DMS114 treated with DMSO at 0.1 percent for 48 hours (cell line): ENCODE results near the gene PSD.

Experiments
- DNase-seq: peaks from one replicate; lab custom pipeline; 2025; ENCODE audit not compliant: unreplicated experiment; lab: John Stamatoyannopoulos, UW

Gene PSD

GRCh38 chr10:102420714-102421506 is 2.3 kb upstream of the PSD start, which contains the start of gene FBXL15:
Gene FBXL15, plus strand, starts transcription at chr10:102420836. Its CDS starts 294 bp downstream, at chr10:102421130.
- DNase-seq, result peak; percentile 95

DNA sequence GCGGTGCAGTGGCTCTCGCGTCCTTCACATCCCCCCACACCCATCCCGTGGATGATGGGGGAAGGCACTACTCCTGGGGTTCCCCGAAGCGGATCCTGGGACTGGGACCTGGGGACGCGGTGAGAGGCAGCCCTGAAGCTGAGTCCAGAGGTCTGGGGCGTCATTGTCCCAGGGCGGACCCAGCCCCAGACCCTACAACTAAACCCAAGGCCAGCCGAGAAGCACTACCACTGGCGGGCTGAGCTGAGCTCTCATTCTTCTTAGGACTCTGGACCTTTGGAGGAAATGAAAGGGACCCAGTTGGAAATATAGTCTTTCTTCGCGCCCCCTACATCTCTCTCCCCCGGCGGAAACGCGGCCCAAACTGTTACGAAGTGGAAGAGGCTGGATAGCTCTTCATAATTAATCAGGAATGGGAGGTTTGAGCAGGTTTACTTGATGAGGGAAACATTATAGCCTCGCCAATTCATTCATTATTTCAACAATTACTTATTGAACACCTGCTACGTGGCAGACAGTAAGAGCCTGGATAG is 1.7 kb upstream of the PSD start:
- no peak for DNase-seq

DNA sequence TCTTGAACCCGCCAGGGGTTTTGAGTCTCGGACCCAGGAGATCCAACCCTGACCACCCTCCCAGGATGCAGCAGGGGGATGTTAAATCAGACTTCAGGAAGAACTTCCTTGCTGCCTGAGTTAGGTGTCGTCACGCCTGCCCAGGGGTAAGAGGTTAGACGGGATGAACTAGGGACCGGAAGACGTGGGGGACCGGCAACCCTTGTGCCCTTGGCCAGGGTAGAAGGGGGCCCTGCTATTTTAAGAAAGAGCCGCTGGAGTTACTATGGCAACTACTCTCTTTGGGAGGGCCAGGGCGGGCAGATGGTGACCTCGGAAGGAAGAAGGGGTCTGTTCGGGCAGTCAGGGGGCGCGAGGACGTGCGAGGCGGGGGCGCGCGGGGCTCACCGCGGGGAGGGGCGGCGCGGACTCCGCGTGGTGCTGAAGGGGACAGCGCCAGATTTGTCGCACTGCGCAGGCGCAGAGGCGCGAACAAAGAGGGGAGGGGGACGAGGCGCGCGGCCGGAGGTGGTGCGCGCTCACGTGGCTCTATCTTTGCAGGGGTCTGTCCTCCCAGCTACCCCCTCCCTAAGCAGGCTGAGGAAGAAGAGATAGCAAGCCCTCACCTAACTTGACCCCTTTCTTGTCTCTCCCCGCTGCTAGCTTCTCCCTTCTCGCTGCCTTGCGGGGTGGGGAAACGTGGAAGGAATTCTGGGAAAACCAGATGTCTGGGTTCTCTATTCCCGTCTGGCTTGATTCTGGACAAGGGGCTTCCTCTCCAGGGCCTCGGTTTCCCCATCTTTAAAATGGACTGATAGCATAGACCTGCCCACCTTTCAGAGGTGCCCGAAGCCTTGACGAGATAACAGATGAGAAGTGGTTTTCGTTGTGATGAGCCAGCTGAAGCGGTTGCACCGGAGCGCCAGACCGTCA is 940 bp upstream of the PSD start:
- peak; percentile 54 for DNase-seq

DNA sequence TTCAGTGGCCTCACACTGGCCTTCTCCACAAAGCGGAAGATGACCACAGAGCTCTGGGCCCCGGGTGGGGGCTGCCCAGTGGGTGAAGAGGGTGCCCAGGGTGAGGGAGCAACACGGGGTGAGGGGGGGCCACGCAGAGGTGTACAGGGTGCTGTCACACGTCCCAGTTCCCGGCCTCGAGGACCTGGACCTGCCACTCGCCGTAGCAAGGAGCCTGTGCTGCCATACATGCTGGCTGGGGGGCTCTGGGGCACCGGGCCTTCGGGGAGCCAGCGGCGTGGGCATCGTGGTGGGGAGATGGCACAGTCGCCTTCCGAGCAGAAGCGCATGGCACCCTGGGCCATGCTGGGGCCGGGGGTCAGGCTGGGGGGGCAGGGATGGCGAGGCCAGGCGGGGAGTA is 1.9 kb downstream of the PSD start:
- DNase-seq, result no peak

GRCh38 chr10:102416283-102416682 is 2.3 kb downstream of the PSD start:
- DNase-seq, result no peak

DNA sequence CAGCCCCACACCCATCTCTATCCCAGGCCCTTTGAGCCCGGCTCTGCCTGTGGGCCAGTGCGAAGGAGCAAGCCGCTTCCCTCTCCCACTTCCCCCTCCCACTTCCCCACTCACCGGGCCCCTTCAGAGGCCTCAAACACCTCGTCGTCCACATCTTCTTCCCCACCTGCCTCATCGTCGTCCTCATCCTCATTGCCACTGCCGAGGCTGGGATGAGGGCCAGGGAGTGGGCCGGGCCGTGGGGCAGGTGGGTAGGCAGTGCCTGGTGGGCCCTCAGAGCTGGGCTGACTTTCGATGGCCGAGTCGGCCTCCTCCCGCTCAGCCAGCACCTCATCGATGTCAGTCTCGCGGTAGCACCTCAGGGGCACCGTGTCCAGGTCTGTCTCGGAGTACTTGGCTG is 3.8 kb downstream of the PSD start:
- DNase-seq, result no peak

DNA sequence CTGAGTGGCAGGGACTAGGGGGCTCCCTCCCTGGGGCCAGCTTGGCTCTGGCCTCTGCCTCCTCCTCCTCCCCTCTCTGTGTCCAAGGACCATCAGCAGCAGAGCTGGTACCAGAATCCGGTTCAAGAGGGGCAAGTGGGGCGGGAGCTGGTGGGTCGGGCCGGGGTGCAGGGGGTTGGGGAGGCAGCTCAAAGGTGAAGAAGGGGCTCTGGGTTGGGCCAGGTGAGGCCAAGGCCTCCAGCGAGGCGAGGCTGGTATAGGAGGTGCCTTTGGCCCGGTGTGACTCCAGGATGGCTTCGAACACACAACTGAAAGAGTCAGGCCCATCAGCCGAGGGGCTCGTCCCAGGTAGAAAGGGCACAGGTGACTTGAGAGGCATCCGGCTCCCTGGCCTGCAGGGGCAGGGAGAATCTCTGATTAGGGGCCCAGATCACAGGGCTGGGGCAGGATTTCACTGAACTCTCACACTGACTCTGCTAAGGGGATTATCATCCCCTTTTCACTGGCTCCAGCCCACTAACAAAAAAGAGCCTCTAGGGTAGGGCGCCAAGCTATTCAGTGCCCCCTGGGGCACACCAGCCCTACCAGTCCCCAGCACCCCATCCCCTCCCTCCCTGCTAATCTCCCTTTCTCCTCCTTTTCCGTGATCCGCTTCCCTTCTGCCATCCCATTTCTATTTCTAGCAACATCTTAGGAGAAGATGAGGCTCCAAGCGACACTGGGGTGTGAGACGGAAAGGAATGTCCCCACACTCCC is 4.6 kb downstream of the PSD start:
- DNase-seq, result no peak

DNA sequence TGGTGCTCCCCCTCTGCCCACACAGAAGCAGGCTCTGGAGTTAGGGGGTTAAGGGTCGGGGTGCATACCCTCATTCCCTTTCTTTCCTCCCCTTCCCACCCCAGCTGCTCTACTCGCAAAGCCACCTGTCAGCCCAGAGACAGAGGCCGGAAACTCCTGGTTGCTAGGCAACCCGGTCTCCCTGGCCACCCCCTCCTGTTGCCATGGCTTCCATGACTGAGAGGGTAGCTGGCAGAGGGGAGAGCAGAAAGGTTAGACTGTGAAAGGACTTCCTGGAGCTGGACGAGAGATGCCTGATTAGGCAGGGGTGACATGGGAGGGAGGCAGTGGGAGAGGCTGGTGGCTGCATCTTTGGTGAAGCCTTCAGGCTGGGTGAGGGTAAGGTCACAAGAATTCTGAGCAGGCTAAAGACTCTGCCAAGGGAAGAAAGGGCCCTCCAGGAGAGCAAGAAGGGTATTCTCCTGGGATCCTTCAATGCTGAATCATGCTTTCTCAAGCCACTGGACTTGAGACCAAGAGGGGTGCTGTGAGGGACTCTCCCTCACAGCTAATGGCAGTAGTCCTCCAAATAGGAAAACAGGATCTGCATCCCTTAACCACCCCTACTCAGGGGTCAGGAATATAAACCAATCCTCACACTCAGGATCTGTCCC is 5.4 kb downstream of the PSD start:
- no peak for DNase-seq

DNA sequence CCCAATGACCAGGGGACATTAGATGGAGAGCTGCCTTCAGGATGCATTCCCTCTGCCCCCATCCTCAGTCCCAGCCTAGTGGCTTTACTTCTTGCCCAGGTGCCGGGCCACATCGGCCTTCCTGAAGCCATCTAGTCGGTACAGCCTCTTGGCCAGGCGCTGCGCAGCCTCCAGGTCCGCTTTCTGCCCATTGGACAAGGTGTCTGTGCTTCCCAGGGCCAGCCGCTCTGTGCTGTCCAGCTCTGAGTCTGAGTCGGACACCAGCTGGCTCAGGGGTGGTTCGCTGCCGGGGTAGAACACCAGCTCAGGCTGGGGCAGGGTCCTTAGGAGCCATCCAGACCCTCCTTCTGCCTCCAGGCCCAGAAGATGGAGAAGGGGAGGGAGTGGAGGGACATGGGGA is 6.3 kb downstream of the PSD start:
- DNase-seq, result no peak

DNA sequence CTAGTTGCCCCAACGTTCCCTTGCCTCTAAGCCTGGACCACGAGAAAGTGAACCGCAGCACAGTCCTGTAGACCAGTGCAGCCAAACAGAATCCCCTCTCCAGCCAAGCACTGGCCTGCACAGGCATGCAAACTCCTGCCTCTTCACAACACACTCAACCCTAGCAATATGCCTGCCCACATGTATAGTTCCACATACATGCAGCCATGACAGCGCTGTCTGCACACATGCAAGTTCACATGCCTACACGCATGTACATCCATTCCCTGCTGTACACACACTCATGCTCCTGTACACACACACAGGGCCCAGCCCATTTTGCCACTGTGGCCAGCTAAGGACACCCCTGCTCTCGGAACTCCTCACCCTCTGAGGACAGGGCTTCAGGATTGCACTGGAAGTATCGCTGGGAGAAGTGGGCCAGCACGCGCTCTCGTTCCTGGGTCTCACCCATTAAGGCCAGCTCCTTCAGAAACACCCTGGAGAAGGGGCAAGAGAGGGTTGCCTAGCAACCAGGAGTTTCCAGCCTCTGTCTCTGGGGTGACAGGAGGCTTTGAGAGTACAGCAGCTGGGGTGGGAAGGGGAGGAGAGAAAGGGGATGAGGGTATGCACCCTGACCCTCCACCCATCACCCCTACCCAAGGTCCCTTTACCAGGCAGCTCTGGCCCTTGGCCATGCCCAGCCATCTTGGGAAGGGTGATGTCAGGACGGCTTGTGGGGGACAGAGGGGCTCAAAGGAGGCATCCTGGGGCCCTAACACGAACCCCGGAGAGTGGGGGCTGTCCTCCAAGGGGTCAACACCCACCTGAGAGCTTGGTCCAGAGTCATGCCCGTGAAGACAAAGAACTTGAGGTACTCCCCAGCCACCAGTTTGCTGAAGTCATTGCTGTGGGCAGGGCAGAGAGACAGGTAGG is 7.0 kb downstream of the PSD start:
- no peak for DNase-seq

GRCh38 chr10:102410429-102411073 is 8.0 kb downstream of the PSD start:
- DNase-seq, result peak; percentile 34

GRCh38 chr10:102409604-102410428 is 8.8 kb downstream of the PSD start:
- DNase-seq, result no peak

DNA sequence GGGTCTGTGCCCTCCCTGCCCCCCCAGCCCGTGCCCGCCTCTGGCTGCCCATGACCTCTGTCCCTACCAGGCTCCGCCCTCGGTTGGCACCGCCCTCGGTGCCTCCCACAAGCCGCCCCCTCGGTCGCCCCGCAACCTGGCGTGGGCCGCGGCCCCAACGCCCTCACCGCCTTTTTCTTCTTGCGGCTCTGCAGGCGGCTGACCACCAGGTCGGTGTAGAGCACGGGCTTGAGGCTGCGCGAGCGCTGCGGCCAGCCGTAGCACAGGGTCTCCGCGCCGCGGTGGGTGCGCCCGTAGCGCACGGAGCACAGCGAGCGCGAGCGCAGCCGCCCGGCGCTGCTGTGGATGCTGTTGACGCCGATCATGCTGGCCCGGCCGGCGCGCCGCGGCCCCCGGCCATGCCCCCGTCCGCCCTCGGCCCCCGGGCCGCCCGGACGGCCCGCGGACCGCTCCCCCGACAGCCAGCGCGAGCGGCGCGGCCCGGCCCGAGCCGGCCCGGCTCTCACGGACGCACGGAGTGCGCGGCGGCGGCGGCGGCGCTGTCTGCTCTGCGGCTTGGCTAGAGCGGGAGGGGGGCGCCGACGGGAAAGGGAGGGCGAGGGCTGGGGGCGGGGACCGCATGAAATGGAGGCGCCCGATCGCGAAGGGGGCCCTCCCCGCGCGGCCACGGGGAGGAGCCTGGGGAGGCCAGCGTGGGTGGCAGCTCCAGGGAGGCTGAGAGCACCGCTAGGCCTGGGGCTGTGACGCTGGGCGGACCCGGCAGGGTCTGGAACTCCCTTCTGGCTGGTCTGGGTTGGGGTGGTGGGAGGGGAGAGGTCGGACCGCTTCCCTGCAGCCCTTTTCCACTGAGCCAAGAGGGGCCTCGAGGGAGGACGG is 9.6 kb downstream of the PSD start:
- no peak for DNase-seq

DNA sequence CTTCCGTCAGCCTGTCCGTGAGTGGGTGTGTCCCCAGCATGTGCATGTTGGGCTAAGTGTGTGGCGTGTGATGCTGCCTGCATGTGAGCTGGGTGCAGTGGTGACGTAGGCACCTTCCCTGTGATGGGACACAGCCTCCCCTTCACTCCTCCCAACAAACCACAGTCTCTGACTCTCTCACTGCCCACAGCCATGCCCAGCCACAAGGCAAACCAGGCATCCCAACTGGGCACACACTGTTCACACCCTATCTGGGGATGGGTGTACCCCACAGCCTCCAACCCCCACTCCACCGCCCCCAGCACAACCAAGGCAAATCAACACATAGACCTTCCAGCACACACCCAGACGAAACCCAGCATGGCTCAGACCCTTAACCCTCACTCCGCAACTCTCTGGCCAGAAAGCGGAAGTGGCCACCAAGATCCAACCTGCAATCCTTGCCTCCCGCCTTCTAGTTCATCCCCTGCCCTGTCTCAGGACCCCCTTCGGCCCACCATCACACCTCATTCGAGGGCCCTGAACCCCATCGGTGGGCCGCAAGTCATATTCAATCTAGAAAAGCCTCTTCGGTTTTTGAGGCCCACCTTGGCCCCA is 10.4 kb downstream of the PSD start:
- no peak for DNase-seq

- DNase-seq, result no peak
Measured at GRCh38 chr10:102407425-102408130, 11.0 kb downstream of the PSD start.

DNA sequence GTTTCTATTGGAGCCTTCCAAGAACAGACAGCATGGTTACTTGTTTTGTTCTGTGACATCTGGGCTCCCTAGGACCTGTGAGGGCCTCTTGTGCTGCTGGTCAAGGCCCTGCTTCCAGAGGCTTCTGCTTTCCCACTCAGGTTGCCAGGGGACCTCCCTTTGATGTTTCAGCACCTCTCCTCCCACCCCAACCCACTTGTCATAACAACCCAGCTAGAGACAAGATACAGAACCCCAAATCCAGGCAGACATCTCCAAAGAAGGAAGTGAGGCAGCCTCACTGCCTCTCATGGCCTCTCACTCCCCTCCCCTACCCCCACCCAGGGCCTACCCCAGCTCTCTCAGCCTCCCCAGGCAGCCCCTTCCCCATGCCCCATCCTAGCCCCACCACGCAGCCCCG is 11.8 kb downstream of the PSD start:
- DNase-seq, result no peak
